Body of pancreas (tissue), 4 donors: ENCODE data around the gene FBXL4. TPM values are rescaled to one million over a fixed set of nuclear protein-coding genes. Genes with fewer than 3 reads are reported as not detected.

Experiments
- ATAC-seq: fragments of 150-250 bp; one replicate; pipeline ENCODE4 v1.9.1; 2016
- DNase-seq, 4 donors: peaks; one replicate each; pipeline ENCODE4 v3.0.0-alpha.2; 2019
- H3K27ac ChIP-seq, 4 donors: fragments of 200-600 bp; sonication (generic); 1 replicate in 3 of 4; 2 replicates in 1 of 4; pipeline versions ENCODE4 v1.5.1 to v1.6.1; 2016 to 2019; ENCODE audit warnings: mild to moderate bottlenecking in 1 of 4, mixed read lengths in 1 of 4, moderate library complexity in 1 of 4
- H3K27me3 ChIP-seq, 2 donors: fragments of 200-600 bp; sonication (generic); one replicate each; pipeline ENCODE4 v1.6.0; 2016; ENCODE audit warnings: mild to moderate bottlenecking in 1 of 2
- H3K36me3 ChIP-seq, 2 donors: fragments of 200-600 bp; sonication (generic); replicated peaks in 1 of 2; 2 replicates each; pipeline ENCODE4 v1.5.1; 2016; ENCODE audit warnings: low read depth in 2 of 2; ENCODE audit not compliant: insufficient read depth in 1 of 2
- H3K4me1 ChIP-seq: fragments of 200-600 bp; sonication (generic); one replicate; pipeline ENCODE4 v1.6.0; 2016
- H3K4me3 ChIP-seq, 2 donors: fragments of 200-600 bp; sonication (generic); 1 replicate in 1 of 2; 2 replicates in 1 of 2; pipeline ENCODE4 v1.5.1; 2016 to 2019
- H3K9me3 ChIP-seq, 3 donors: fragments of 200-600 bp; sonication (generic); 1 replicate in 2 of 3; 2 replicates in 1 of 3; pipeline ENCODE4 v1.5.1; 2016
- POLR2A ChIP-seq, 3 donors: fragments of 450-650 bp; IDR thresholded peaks; one replicate each; pipeline ENCODE4 v1.6.1; 2016; ENCODE audit warnings: antibody characterized with exemption in 3 of 3, mild to moderate bottlenecking in 2 of 3
- WGBS, 2 donors: methylation state at CpG; one replicate each; pipeline ENCODE4 v1.1.5; 2017; 5-methylcytosine and 5-hydroxymethylcytosine counted together
- intact Hi-C: fragments of 100-400 bp; cut with DNase I; formaldehyde crosslinking; loops from one replicate; pipeline ENCODE4 v1.15.1; 2023
- total RNA-seq, 2 donors: library from RNA; depleted of rRNA; stranded (reverse); fragments of >200 nt; gene quantifications; one replicate each; pipeline ENCODE4 v1.1.0, GENCODE V29; 2016
- TF ChIP-seq, protein P1 (sequence below), 7 experiments: fragments of 450-650 bp in 4 of 7; fragments of 200-600 bp in 3 of 7; sonication (generic) in 3 of 7; IDR thresholded peaks; one replicate each; pipeline ENCODE4 v1.5.1; 2016 to 2019; ENCODE audit warnings: antibody characterized with exemption in 7 of 7

Gene FBXL4
- total RNA-seq, 2 donors from 2014 or later, result 9.9 to 22.8 TPM

DNA sequence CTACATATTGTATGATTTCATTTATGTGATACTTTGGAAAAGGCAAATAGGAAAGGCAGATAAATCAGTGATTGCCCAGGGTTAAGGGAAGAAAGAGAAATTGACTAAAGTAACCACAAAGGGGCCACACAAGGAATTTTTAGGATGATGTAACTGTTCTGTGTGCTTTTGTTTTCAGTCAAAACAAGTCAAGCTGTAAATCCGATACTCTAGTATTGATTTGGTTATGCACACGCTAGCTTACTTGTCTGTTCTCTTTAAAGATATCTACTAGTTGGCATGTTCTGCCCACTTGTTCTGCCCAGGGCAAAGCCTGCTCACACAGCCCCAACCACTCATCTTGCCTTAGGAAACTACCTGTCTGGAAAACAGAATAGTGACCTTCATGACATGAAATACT, 6.4 kb downstream of the FBXL4 start:
- Histone ChIP-seq H3K27me3 (no peaks in the 10 kb centered on the region), H3K36me3 (no peaks in the 10 kb centered on the region), H3K4me1 (peaks cover 23% of the 10 kb centered on the region), H3K9me3 (peaks cover 0 to 5% (median 0%) of the 10 kb centered on the region in 3 donors), H3K27ac (no peak overlapping the region), H3K4me3 (no peak overlapping the region)
- no peak for DNase-seq
- ATAC-seq, result no peak
- TF ChIP-seq POLR2A (IDR thresholded peaks at IDR 0.05), result no peak
- TF ChIP-seq, protein P1, sequence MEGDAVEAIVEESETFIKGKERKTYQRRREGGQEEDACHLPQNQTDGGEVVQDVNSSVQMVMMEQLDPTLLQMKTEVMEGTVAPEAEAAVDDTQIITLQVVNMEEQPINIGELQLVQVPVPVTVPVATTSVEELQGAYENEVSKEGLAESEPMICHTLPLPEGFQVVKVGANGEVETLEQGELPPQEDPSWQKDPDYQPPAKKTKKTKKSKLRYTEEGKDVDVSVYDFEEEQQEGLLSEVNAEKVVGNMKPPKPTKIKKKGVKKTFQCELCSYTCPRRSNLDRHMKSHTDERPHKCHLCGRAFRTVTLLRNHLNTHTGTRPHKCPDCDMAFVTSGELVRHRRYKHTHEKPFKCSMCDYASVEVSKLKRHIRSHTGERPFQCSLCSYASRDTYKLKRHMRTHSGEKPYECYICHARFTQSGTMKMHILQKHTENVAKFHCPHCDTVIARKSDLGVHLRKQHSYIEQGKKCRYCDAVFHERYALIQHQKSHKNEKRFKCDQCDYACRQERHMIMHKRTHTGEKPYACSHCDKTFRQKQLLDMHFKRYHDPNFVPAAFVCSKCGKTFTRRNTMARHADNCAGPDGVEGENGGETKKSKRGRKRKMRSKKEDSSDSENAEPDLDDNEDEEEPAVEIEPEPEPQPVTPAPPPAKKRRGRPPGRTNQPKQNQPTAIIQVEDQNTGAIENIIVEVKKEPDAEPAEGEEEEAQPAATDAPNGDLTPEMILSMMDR (IDR thresholded peaks at IDR 0.05), result no peak
- 36% methylated on average over 2 of the region's 2 CpGs for WGBS, 2 donors
- intact Hi-C loops, result no loop called here

- DNase-seq (no peak), ATAC-seq (no peak)
- 95% methylated on average over 3 of the region's 3 CpGs for WGBS, 2 donors
These were observed 10.4 kb downstream of the FBXL4 start for GRCh38 chr6:98937351-98937750.

GRCh38 chr6:98932381-98932780, 15.4 kb downstream of the FBXL4 start:
- Histone ChIP-seq H3K27me3 (no peaks in the 10 kb centered on the region), H3K36me3 (no peaks in the 10 kb centered on the region), H3K27ac (no peak overlapping the region), H3K4me3 (no peak overlapping the region), H3K9me3 (no peaks in the 10 kb centered on the region), H3K4me1 (peaks cover 8% of the 10 kb centered on the region)
- intact Hi-C loops, result no loop called here
- no peak for TF ChIP-seq POLR2A (IDR thresholded peaks at IDR 0.05)
- TF ChIP-seq, protein P1 (IDR thresholded peaks at IDR 0.05), result no peak
- ATAC-seq (no peak), DNase-seq (no peak)
- 79 to 83% methylated on average over 7 of the region's 7 CpGs for WGBS, 2 donors

More at GRCh38 chr6:98937351-98937750, 10.4 kb downstream of the FBXL4 start:
- intact Hi-C loops, result no loop called here
- Histone ChIP-seq H3K4me1 (peaks cover 5% of the 10 kb centered on the region), H3K4me3 (no peak overlapping the region), H3K27me3 (no peaks in the 10 kb centered on the region), H3K9me3 (peaks cover 0 to 5% (median 0%) of the 10 kb centered on the region in 3 donors), H3K27ac (no peak overlapping the region), H3K36me3 (no peaks in the 10 kb centered on the region)
- TF ChIP-seq POLR2A (IDR thresholded peaks at IDR 0.05), result no peak
- TF ChIP-seq, protein P1 (IDR thresholded peaks at IDR 0.05), result no peak

GRCh38 chr6:98931696-98932095, 16.1 kb downstream of the FBXL4 start:
- Histone ChIP-seq H3K27ac (no peak overlapping the region), H3K9me3 (no peaks in the 10 kb centered on the region), H3K4me3 (no peak overlapping the region), H3K27me3 (no peaks in the 10 kb centered on the region), H3K36me3 (no peaks in the 10 kb centered on the region), H3K4me1 (peaks cover 9% of the 10 kb centered on the region)
- intact Hi-C loops, result no loop called here
- ATAC-seq (no peak), DNase-seq (no peak)
- WGBS, 2 donors, result 78 to 85% methylated on average over 3 of the region's 3 CpGs
- TF ChIP-seq, protein P1 (IDR thresholded peaks at IDR 0.05), result no peak
- no peak for TF ChIP-seq POLR2A (IDR thresholded peaks at IDR 0.05)

- peaks cover 8% of the 10 kb centered on the region for H3K4me1 ChIP-seq
- ATAC-seq (no peak), DNase-seq (no peak)
- intact Hi-C loops, result no loop called here
- H3K36me3 ChIP-seq, result no peaks in the 10 kb centered on the region
- H3K27me3 ChIP-seq, result no peaks in the 10 kb centered on the region
- WGBS, 2 donors, result 77 to 86% methylated on average over 2 of the region's 2 CpGs
- no peak overlapping the region for H3K27ac ChIP-seq
- no peaks in the 10 kb centered on the region for H3K9me3 ChIP-seq
- TF ChIP-seq, protein P1 (IDR thresholded peaks at IDR 0.05), result no peak
- no peak for TF ChIP-seq POLR2A (IDR thresholded peaks at IDR 0.05)
- H3K4me3 ChIP-seq, result no peak overlapping the region
These were observed 18.2 kb downstream of the FBXL4 start for GRCh38 chr6:98929498-98930060.
